ENCODE data around the gene RBFOX1.
"Not testable (repeated sequence)": the region's sequence is repeated elsewhere in the genome, so short reads cannot be mapped to it uniquely, and the experiment has no call there.

RBFOX1 gene

DNA sequence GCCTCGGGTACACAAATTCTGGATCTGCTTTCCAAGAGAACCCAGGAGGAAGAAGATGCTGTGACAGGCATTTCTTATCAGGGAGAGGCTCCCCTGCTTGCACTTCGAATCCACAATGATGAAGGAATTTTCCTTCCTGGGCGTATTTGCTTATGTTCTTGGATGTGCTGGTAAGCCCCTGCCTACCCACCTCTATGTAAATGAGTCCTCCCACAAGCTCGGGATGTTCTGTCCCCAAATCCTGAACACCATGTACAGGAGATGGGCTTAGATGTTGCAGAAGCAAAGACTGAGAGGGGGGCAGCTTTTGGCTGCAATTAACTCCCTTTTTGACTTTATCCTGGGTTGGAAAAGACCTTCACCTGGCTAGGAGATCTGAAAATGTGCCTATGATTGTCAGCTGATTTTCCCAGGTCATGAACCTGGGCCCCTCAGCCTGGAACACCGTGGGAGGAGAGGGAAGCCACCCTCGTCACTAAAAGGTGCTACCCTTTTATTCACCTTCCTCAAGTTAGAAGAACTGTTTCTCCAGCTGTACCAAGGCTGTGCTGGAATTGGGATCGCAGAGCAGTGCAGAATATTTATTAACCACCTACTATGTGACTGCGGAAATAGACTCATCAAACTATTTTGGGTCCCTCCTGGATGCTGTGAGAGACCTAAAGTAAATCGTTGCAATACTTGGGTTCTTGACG lies 150.1 kb downstream of the RBFOX1 start:
- DNase-seq, result no peak

DNA sequence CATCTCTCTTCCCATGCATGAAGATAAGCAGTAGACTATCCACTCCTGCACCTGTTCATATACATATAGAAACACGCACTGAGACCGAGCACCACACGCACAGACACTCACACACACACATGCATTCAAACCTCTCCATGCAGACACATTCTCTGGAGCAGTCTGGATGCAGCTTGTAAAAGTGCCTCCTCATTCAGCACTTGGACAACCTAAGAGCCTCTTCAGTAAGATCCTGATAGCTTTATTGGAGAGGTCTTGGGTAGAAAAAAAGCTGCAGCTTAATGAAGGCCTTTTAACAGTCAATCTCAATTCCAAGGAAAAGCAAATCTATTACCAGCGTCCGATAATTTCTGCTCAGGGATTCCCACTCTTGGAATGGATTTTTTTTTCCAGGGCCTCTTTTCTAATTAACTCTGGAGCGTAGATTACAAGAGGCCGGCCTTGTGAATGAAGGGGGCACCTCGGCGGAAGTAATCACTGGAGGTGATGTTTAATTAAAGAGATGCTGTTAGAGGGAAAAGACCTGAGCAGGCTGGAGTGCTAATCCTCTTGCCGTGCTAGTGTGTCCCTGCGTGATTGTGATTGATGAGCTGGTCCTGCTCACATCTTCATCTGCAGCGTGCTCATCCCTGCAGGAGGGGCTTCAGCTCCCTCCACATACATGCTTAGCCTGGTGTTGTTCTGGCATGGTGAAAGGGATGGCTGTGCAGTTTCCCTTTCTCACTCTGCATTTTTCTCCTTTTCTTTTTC lies 155.1 kb downstream of the RBFOX1 start:
- DNase-seq, result no peak

DNA sequence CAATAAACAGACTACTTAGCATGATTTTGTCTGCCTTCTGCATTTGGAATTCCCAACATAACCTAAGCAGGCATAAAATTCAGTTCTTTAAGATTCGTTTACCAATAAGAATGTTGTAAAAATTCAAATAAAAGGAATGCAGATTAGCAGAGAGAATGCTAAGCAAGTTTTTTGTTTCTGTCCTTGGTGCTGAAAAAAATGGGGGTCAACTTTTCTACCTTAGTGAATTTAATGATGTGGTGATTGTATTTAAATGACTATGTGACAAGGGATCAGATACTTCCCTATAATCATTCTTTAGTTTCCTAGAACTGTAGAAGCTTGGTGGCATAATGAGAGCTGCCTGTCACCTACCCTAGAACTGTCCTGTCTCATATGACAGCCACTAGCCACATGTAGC lies 159.5 kb downstream of the RBFOX1 start:
- DNase-seq, result no peak

DNA sequence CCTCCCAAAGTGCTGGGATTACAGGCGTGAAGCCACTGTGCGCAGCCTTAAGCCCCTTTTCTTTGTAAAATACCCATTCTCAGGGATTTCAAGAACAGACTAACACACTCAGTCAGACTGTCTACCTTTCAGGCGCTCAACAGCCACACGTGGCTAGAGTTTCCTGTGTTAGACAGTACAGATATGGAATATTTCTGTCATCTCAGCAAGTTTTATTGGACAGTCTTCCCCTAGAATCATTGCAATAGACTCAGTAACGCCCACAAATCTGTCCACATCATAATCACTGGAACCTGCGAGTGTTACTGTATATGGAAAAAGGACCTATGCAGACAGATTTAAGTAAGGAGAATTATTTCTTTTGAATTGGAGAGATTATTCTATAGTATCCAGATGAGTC lies 160.5 kb downstream of the RBFOX1 start:
- no peak for DNase-seq

DNA sequence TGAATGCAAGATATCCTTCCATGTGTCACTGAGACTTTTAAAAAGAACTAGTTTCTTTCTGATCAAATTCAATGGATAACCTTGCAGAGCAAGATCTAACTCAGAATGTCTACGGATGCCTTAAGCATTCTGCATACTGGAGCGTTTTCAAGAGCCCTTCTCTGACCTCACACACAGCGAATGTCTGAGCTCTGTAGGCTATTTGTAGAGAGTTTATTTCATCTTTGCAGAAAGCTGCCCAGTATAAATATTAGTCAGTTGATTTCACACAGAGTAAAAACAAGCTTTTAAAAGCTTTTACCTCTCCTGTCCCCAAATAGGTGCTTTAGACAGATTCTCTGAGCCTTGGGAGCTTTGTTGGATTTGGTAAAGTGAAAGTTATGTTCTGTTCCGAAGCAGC lies 165.0 kb downstream of the RBFOX1 start:
- no peak for DNase-seq

DNA sequence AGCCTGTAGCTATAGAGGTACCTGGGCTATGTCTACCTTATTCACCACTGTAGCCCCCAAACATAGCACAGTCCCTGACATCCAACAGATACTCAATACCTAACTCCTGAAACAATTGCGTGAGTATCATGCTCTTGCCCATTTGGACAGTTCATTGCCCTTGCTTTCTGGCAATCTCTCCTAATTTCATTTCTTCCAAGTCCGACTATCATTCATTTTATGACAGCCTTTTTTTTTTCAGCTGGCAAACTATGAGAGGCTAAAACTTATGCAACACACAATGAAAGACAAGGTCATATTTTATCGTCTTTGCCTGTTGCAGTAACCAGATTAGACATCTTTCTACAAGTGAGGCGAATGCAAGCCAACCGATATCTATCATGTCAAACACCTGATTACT lies 169.2 kb downstream of the RBFOX1 start:
- no peak for DNase-seq

DNA sequence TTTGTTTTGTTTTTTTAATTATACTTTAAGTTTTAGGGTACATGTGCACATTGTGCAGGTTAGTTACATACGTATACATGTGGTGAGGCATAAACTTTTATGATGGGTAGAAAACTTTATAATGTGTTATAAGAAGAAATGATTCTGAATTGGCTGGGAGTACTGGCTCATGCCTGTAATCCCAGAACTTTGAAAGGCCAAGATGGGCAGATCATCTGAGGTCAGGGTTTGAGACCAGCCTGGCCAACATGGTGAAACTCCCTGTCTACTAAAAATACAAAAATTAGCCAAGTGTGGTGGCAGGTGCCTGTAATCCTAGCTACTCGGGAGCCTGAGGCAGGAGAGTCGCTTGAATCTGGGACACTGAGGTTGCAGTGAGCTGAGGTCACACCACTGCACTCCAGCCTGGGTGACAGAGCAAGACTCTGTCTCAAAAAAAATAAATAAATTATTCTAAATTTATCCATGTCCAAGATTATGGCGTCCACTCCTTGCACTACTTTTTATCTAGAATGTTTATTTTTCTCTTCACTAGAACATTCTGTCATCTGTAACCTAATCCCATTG lies 170.0 kb downstream of the RBFOX1 start:
- DNase-seq, result not testable (repeated sequence)

DNA sequence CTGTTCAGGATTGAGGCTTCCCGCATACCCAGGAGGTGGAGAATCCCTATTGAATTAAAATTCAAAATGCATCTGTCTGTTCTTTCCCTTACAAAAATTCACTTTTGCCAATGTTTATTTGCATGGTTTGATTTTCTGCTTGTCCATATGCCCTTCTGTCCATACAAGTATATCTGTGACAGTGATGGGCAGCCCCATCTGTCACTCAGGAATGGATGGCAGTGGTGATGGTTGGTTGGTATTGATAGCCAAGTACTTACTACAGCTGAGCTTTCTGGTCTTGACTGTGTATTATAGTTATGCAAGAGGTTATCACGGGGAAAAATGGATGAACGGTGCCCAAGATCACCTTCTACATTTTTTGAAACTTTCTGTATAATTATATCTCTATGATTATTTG lies 171.0 kb downstream of the RBFOX1 start:
- DNase-seq, result no peak

DNA sequence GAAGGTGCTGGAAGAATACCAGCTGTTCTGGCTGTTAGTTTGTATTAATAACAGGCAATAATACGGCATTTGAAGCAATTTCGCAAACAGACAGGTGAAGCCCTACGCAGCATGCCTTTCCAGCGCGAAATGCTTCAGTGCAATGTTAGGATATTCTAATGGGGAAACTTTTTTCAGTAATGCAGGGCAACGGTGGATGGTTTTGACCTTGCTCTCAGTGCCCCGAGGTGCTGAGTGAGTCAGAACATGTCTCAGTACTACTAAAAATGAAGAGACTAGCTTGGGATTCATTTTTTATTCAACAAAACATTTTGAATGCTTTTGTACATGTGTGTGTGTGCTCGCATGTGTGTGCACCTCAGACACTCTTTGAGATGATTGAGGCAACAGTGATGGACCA lies 172.2 kb downstream of the RBFOX1 start:
- no peak for DNase-seq

DNA sequence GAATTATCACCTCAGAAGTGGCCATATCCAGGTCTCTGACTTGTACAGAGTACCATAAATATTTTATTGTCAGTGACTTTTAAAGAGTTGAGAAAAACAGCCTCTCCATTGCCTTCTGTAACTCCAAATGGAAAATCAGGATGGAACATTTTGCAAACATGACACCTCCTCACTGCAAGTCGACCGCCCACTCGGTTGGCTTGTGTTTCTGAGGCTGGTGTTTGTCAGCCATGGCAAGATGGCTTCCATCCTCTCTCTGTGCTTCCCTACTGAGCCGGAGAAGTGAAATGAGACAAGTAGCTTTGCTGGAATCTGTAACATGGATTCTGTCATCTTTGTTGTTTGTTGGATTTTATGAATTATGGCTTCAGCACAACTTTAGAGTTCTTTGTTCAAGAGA lies 172.8 kb downstream of the RBFOX1 start:
- no peak for DNase-seq

DNA sequence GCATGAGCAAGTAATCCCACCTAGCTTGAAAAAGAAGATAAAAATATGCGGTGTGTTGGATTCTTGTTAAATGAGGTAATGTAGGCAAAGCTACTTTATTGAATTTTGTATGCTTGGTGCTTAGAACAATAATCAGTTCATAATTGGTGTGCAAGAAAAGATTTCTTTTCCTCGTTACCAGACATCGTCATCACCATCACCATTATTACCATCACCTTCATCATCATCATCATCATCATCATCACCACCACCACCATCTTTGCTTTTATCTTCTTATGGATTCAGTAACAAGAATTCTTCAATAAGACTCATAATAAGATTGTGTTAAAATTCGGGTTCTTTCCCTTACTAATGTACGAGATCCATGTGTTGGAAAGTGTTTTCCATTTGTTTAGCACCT lies 173.7 kb downstream of the RBFOX1 start:
- no peak for DNase-seq

DNA sequence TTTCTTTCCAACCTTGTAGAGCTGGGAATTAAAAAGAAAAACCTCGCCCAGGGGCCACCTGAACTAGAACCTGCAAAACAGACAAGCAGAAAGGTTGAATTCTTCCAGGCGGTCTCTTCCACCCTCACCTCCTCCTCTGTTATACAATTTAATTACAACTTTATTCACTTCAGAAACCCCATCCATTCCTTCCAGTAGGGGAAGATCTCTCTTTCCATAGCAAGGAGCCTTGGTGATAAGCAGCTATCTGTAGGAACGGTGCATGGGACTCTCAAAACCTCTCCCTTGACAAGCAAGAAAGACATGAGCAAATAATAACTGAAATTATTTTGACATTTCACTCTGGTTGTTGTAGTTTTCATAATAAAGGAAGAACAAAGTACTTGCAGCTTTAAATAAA lies 176.0 kb downstream of the RBFOX1 start:
- no peak for DNase-seq

DNA sequence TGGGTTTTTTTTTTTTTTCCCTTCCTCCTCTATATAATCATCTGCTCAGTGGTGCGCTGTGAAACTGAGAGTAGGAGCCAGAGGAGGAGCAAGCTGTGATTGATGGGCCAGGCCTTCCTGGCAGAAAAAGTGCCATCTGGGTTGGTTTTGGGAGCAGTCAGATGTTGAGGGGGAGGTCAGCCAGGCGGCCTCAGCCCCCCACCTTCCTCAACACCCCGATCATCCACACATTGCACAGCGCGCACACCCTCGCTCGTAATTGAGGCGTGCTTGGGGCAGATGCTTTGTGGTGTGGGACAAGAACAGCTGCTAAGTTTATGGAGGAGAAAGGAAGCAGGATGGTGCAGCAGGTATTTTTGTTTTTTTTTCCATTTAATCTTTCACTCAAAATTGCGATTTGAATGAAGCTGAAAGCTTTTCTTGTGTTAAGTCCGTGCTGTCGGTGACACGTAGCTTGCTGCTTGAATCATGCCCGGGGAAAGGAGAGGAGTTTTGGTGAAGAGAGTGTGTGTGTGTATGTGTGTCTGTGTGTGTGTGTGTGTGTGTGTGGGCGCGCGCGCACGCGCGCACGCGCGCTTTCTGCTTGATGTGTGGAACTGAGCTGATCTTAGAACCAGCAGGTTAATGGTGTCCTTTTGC lies 177.4 kb downstream of the RBFOX1 start:
- no peak for DNase-seq

DNA sequence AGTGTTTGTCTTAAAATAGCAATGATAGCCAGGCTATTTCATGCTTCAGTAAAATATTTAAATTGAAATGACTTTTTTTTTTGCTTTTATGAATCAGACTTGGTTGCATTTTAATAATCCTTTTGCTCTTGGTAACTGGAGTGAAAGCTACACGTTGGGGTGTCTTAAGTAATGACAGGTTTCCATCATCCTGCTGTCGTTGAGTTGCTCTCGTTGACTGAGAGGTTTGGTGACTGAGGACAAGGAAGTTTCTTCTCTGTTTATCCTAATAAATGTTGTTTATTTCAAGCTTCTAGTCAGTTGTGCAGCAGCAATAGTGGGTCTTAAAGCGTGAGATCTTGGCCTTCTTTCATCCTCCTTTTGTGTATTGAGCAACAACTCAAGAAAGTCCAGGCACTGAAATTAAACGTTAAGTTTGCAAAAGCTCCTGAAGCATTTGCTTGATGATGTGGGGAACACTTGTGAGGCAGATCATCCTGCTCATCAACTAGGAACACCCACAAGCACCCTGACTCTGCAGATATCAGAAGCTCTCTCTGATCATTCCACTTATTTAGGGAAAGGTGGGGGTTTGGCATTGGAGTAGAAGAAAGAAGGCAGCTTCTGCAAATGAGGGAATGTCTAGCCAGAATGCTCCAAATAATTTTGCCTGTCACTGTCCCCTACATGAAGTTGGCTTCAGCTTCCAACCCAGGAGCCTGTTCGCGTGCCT lies 179.1 kb downstream of the RBFOX1 start:
- DNase-seq, result no peak

DNA sequence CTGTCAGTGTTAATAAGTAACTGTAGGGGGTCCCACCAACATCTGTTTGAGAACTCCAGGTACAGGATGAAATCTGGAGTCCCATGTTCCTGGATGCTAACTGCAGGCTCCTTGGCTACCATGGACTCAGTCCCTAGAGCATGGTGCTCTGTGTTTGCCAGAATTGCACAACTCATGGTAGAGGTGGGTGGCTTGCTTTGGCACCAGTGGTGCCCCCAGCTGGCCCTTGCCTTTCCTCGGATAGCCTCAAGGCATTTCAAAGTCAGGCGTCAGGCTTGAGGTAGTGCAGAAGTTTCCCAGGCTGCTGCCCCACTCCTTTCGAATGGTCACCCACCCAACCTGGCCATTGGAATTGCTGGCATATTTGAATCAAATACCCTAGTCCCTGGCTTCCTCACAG lies 179.9 kb downstream of the RBFOX1 start:
- no peak for DNase-seq

DNA sequence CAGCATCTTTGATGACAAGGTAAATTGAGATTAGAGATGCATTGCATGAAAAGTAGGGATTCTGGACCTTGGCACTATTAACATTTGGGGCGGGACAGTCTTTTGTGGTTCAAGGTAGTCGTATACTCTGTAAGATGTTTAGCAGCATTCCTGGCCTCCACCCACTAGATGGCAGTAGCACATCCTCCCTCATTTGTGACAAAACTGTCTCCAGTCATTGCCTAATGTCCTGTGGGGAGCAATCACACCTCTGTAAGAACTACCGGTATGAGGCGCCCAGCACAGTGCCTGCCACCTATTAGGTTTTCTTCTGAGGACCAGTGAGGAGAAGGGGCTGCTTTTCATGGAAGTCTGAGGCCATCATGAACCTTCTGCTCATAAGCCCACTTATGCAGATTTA lies 180.8 kb downstream of the RBFOX1 start:
- DNase-seq, result no peak

DNA sequence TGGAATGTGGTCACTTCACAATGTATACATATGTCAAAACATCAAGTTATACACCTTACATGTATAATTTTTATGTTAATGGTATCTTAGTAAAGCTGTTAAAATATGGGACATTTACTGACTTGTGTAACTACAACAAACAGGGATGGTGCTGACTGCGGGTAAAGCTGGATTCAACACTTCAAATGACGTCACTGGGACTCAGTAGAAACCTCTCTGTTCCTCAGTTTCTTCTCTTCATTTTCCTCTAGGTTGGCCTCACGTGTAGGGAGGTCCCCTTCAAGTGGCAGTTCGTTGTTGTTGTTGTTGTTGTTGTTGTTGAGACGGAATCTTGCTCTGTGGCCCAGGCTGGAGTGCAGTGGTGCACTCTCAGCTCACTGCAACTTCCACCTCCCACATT lies 182.9 kb downstream of the RBFOX1 start:
- no peak for DNase-seq

DNA sequence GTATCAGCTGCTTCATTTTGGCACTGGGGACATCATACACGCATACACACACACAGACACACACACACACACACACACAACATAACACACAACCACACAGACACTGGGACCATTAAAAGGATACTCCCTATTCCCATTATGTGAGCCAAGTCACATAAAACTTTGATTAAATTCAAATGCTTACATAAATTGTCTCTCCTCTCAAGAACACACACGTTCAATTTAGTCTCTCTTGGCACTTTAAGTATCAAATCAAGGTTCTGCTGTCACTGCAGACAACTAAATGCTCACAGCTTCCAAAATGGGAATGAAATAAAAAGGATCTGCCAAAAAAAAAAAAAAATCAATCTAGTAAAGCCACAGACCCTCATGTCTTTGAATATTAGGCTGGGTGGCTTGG lies 184.9 kb downstream of the RBFOX1 start:
- DNase-seq, result no peak

DNA sequence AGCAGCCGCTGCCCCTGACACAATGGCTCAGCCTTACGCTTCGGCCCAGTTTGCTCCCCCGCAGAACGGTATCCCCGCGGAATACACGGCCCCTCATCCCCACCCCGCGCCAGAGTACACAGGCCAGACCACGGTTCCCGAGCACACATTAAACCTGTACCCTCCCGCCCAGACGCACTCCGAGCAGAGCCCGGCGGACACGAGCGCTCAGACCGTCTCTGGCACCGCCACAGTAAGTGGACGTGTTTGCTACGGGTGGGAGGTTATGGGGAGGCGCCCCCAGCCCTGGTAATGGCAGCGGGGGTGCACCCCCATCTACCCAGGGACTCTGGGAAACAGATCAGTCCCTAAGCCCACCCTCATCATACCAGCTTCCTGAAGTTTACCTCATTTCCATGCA lies 185.5 kb downstream of the RBFOX1 start:
- no peak for DNase-seq

DNA sequence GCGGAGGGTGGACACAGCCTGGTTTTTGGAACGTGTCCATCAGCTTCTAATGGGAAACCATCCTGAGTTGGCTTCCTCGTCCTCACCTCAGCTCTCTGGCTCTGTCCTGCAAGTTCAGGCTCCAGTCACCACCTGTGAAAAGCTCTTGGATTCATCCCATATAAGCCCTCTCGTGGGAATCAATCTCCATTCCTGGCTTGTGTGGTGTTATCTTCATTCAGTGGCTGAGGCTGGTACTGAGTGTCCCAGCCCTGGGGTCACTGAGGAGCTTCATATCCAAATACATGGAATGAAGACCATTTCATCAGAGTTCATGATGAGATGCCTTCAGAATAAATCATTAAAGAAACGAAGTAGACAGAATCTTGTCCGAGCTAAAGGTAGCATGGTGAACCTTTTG lies 189.2 kb downstream of the RBFOX1 start:
- no peak for DNase-seq

DNA sequence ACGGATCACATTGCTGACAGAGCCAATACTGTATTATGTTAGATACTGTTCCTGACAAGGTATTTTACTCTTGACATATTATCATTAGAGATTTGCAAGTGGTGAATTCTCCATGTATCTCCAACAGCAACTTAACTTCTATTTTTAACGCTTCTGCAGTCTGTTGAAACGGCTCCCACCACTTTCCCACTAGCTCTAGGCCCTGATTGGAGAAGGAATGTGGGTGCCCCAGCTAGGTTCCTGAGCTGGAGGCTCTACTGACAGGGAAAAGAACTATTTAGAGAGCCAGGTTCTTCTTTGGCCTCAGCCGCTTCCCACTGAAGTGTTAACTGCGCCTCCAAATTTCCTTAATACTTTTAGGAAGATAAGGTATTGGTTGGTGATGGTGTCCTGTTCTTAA lies 191.8 kb downstream of the RBFOX1 start:
- DNase-seq, result no peak

DNA sequence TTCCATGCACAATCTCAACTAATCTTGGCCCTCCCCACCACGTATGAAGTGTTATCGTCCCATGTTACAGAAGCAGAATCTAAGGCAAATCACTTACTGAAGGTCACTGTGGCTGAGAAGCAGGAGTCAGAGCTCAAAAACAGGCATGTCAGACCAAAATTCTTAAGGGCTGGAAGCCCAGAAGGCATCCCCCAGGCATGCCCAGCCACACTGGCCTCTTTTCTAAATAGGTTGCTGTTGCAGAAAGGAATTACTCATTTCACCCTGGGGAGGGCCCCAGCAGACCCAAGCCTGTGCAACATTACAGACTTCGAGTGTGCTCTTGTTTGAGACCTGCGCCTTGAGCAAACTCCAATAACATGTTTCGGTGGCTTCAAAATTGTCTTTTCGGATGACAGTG lies 194.1 kb downstream of the RBFOX1 start:
- DNase-seq, result no peak

DNA sequence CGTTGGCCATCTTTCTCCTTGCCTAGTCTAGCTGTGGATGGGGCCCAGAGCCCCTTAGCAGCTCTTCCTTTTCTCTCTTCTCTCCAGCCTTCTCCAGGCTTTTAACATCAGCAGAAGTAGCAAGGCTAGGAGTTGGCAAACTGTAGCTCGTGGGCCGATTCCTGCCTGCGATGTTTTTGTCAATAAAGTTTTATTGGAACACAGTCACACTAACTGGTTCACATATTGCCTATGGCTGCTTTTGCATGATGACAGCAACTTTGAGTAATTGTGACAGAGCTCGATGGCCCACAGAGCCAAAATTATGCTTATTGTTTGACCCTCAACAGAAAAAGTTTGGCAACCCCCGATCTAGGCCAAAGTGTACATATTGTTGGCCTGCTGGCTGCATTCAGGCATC lies 199.9 kb downstream of the RBFOX1 start:
- DNase-seq, result no peak

Measured in activated naive CD4-positive, alpha-beta T cell (primary cell).